D721Med (cell line): Measurements from ENCODE around the gene CYP27B1.

Experiments used
- DNase-seq: peaks from one replicate; pipeline ENCODE4 v3.0.0; 2011; ENCODE audit warnings: low spot score; ENCODE audit not compliant: insufficient read length
- FAIRE-seq: peaks from 2 replicates; lab custom pipeline; 2011; peaks lifted over from hg19 to GRCh38; lab: Jason Lieb, UNC
- TF ChIP-seq, protein P1 (sequence below): IDR thresholded peaks from 2 replicates; pipeline ENCODE4 v1.5.1; 2012; ENCODE audit warnings: mild to moderate bottlenecking, control low read depth; ENCODE audit not compliant: insufficient read depth; ENCODE audit errors: missing control alignments

The CYP27B1 gene

DNA sequence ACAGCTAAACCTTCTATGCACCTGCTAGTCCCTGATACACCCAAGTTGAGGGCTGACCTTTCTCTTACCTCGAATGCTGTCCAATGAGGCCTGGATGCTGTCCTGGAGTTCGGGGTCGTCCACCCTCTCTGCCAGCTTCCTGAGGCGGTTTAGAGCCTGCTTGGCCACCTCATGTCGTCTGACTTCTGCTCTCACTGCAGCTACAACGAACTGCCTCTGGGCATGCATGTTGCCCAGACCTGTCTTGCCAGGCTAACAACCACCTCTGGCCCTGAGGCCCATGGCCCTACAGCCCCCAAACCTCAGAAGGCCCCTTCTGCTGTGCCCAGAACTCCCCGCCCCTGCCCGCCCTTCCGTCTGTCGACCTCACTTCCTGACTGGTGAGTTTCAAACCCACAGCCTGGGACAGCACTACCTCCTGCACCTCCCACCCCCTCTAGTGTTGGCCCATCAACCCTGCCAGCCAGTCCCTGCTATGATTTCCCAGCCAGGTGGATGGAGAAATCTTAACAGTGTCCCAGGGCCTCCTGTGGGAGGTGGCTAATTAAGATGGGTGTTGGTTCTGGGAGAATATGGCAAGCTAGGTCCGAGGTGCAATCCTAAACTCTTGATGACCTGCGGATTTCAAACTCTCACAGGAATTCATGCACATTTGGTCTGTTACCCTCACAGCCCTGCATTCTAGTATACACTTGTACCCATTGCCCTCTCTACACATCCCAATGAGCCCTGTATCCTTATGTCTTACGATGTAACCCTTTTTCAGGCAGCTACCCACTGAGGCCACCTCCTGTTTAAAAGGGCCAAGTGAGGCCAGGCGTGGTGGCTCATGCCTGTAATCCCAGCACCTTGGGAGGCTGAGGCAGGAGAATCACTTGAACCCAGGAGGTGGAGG lies 24.8 kb downstream of the CYP27B1 start:
- no peak for FAIRE-seq
- DNase-seq, result no peak
- TF ChIP-seq, protein P1, sequence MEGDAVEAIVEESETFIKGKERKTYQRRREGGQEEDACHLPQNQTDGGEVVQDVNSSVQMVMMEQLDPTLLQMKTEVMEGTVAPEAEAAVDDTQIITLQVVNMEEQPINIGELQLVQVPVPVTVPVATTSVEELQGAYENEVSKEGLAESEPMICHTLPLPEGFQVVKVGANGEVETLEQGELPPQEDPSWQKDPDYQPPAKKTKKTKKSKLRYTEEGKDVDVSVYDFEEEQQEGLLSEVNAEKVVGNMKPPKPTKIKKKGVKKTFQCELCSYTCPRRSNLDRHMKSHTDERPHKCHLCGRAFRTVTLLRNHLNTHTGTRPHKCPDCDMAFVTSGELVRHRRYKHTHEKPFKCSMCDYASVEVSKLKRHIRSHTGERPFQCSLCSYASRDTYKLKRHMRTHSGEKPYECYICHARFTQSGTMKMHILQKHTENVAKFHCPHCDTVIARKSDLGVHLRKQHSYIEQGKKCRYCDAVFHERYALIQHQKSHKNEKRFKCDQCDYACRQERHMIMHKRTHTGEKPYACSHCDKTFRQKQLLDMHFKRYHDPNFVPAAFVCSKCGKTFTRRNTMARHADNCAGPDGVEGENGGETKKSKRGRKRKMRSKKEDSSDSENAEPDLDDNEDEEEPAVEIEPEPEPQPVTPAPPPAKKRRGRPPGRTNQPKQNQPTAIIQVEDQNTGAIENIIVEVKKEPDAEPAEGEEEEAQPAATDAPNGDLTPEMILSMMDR, result no peak

DNA sequence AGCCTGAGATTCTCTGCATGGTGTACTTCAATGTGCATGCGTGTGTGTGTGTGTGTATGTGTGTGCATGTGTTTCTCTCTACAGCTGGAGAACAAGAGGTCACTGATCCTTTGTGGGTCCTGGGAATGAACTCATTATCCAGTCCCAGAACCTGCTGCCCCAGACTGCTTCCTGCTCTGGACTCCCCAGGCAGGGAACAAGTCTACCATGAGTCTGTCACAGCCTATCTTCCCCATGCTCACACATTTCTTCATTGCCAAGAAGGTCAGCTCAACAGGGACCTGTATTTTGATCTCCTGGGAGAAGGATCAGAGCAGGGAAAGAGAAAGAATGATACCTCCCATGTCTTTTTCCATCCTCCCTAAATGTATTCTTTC lies 25.5 kb downstream of the CYP27B1 start:
- TF ChIP-seq, protein P1, result no peak
- FAIRE-seq (no peak), DNase-seq (no peak)

DNA sequence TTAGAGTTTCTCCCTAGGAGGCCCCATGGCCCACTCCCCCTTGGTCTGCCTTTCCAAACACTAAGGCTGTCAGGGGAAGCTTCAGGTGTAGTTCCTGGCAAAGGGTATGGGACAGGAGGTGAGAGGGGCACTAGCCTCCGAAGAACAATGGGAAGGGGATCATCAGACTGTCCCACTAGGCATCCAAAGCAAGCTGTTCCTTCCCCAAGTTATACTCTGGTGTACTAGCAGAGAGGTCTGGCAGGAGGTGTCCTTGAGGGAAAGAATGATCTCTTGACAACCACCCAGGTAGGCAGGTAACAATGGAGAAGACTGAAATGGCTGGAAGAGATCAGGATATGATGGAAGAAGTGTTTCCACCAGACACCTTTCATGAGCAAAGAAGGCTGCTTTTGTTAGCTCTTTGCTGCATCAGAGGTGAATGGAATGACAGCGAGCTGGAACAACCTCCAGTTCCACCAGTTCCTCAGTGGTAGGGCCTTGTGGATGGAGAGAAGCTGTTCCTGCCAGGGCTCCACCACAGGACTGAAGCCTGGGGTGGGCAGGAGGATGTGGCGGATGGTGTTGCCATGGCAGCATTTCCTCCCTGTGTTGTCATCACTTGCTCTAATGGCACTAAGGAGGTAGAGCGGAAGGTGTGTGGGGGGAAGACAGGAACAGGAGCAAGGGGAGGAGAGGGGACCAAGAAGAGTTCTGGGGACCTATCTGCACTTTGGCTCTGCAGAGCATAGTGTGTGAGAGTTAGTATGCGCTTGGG lies 26.0 kb downstream of the CYP27B1 start:
- DNase-seq, result no peak
- no peak for FAIRE-seq
- TF ChIP-seq, protein P1, result no peak

DNA sequence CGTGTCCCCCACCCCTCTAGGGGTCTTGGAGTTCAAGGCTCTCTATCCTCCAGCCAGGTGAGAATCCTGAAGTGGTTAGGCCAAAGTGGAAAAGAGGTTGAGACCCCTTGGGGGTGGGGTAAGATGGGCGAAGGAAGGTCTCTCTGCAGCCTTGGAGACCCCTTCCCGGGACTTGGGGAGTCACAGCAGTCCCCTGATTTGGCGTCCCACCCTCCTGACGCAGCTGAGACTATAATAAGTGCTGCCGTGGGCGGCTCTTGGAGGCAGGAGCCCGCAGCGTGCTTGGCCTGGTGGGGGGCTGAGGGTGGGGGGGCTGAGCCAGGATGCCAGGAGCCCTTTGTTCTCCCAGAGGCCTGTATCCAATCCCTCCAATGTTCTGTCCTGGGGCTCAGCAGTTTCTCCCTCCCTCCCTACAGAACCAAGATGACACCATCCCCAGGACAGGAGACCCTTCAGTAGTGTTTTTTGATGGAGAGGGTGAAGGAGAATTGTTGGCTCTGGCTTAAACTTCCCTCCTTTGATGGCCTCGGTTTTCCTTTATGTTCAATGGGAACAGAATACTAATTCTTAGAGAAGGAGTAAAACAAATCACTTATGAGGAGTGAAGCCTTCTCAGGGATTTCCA lies 26.9 kb downstream of the CYP27B1 start:
- DNase-seq (no peak), FAIRE-seq (no peak)
- TF ChIP-seq, protein P1, result no peak

DNA sequence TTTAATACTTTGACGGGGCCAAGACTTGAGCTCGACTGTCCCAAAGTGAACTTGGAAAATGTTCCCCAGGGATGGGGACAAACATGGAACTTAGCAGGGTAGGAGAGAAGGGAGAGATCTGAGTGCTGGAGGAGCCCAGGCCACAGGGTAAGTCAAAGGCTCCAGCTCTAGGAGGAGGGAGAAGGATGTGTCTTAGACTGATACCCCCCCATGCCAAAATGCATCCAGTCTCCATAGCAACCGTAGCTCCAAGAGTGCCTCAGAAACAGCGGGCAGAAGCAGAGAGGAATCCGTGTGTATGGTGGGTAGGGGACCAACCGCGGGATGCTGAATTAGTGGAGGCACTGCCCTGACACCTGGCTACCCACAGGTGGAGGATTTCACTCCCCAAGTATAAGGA lies 27.5 kb downstream of the CYP27B1 start:
- TF ChIP-seq, protein P1, result no peak
- FAIRE-seq (no peak), DNase-seq (no peak)

DNA sequence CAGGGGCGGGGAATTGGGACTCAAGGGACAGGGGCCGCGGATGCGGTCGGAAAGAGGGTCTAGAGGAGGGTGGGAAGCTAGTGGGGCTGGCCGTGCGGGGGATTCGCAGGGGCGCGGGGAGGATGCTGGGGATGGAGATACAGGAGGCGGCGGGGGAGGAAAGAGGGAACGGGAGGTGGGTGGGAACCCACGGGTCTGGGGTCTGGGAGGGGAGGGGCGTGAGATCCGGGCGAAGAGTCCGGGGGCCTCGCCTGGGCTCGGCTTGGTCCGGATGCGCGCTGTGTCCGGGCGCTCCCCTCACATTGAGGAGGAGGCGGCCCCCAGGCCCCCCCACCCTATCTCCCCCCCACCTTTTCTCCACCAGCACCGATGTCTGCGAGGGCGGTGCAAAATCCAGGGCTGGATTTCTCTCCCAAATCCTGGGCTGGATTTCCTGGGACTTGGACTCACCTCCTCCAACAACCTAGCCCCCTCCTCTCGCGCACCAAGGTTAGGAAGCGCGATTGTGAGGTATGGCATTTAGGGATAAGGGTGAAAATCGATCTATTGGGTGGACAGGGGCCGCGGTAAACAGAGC lies 28.1 kb downstream of the CYP27B1 start, which contains the start of gene AGAP2:
Gene AGAP2, minus strand, starts transcription at position 82 of the 577 bp plus-strand sequence. CDS start 496 bp downstream, outside the sequence.
- no peak for FAIRE-seq
- TF ChIP-seq, protein P1, result no peak
- DNase-seq, result peak; percentile 78
